GM21360 (cell line): ENCODE results near the gene ZNF594.
"Not testable (repeated sequence)": the region's sequence is repeated elsewhere in the genome, so short reads cannot be mapped to it uniquely, and the experiment has no call there.

Experiments
- ATAC-seq: cut with Tn5 transposase; IDR thresholded peaks from one replicate; pipeline ENCODE4 v1.9.1; 2021; ENCODE audit warnings: mild to moderate bottlenecking, moderate library complexity; ENCODE audit not compliant: unreplicated experiment

The ZNF594 gene

GRCh38 chr17:5191541-5192417, at the start of gene ZNF594:
Gene ZNF594, minus strand, starts transcription at chr17:5191868. Its CDS starts 7,612 bp downstream, at chr17:5184256.
- peak; percentile 91 for ATAC-seq

DNA sequence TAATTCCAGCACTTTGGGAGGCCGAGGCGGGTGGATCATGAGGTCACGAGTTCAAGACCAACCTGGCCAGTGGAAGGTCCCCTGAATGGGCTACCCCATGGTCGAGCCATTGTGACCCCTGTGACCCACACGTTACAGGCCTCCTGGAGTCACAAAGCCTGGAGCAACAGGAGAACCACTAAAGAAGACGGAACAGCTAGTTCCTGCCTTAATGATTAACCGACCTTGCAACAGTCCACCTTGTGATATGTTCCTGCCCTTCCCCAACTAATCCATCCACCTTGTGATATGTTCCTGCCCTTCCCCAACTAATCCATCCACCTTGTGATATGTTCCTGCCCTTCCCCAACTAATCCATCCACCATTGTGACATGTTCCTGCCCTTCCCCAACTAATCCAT, 48.1 kb upstream of the ZNF594 start:
- ATAC-seq = not testable (repeated sequence)

DNA sequence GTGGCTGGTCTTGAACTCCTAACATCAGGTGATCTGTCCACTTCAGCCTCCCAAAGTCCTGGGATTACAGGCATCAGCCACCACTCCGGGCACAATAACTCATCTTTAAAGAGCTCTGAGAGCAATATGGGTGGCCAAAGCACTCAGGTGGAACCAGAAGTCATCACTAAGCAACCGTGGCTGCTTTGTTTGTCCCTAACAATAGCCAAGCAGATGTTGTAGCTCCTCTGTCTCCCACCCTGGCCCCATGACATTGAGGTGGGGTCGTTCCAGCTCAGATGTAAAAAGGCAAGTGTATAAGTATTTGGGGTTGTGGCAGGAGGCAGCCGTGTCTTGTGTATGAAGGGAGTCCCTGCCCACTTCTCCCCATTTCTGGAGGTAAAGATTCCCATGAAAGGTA, 46.7 kb upstream of the ZNF594 start:
- no peak for ATAC-seq

GRCh38 chr17:5237541-5238016, 45.9 kb upstream of the ZNF594 start:
- no peak for ATAC-seq

GRCh38 chr17:5236938-5237540, 45.4 kb upstream of the ZNF594 start:
- no peak for ATAC-seq

GRCh38 chr17:5234645-5235576, 43.2 kb upstream of the ZNF594 start, which contains the start of gene SCIMP:
Gene SCIMP, minus strand, starts transcription at chr17:5234860. Its CDS starts 105 bp downstream, at chr17:5234755.
- peak; percentile 46 for ATAC-seq

GRCh38 chr17:5233492-5233891, 41.8 kb upstream of the ZNF594 start:
- not testable (repeated sequence) for ATAC-seq

DNA sequence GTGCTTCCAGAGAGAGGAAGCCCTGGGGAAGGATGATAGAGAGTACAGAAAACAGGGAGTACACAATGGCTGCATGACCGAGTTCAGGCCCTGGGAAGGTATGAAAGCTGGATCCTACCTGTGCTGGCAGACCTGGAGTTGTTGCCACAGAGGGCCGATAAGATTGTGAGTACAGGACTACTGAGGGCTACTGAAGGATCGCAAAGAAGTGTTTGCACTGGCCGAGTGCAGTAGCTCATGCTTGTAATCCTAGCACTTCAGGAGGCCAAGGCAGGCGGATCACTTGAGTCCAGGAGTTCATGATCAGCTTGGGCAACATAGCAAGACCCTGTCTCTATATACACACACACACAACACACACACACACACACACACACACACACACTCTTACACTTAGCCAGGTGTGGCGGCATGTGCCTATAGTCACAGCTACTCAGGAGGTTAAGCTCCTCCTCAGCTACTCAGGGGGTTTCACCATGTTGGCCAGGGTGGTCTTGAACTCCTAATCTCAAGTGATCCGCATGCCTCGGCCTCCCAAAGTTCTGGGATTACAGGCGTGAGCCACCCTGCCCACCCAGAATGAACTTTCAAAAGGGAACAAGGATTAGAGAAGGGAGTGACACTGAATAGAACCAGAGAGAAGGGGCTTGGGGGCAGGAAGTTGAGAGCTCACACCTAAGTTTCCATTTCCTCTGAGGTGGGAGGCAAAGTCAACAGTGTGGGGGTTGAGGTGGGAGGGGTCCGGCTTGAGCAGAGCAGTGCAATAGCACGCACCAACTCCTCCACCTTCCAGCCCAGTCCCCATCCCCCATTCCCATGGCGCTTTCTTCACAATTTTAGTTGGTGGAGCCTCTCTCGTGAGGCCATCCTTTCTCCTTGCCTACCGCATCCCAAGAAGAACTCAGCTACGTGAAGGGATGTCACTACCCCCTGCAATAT, 35.5 kb upstream of the ZNF594 start:
- no peak for ATAC-seq

GRCh38 chr17:5225668-5226457, 34.2 kb upstream of the ZNF594 start:
- no peak for ATAC-seq

DNA sequence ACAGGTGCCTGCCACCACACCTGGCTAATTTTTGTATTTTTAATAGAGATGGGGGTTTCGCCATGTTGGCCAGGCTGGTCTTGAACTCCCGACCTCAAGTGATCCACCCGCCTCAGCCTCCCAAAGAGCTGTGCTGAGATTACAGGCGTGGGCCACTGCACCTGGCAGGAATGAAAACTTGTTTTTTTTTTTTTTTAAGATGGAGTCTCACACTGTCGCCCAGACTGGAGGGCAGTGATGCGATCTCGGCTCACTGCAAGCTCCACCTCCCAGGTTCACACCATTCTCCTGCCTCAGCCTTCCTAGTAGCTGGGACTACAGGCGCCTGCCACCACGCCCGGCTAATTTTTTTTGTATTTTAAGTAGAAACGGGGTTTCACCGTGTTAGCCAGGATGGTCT, 30.2 kb upstream of the ZNF594 start:
- not testable (repeated sequence) for ATAC-seq

GRCh38 chr17:5220074-5220473, 28.4 kb upstream of the ZNF594 start:
- no peak for ATAC-seq

- ATAC-seq = no peak
These were observed 27.9 kb upstream of the ZNF594 start for GRCh38 chr17:5219536-5219935.

- ATAC-seq = not testable (repeated sequence)
These were observed 25.9 kb upstream of the ZNF594 start for GRCh38 chr17:5217562-5217961.

DNA sequence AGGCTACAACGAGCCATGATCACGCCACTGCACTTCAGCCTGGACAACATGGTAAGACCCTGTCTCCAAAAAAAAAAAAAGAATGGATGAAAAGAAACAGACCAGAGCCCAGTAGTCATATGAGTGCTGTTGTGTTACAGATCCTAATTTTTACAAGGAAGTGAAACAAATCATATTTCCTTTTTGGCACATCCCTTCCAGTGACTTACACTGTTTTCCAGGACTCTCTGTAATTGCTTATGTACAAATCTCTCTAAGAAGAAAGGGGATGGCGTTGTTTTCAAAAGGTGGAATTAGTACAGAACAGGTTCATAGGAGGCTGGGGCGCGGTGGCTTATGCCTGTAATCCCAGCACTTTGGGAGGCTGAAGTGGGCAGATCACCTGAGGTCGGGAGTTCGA, 19.8 kb upstream of the ZNF594 start:
- ATAC-seq = no peak

DNA sequence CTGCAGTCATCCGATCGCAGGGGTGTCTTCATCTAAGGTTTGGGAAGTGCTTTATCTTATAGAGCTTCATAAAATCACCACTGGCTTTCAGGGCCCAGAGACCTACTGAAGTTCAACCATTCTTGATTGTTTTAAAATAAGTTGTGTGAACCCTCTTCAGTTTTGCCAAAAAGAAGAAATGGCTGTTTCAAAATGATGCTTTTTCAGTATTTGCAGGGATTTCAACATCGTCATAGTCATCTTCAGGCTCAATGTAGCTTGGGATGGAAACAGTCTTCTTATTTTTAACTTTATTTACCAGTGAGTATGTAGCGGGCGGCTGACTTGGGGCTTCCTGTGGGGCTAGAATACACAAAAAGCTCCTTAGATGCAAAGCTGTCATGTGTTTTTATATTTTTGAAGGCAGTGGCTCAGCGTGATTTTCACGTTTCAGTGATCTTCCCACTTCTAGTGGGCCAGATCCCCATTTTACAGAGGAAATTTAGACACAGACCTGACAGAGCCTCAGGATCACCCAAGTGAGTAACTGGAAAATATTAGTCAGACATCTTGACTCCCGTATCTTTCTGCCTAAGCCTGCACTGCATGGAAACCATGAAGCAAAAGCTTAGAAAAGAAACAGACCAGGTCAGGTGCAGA, 19.1 kb upstream of the ZNF594 start:
- ATAC-seq = no peak

DNA sequence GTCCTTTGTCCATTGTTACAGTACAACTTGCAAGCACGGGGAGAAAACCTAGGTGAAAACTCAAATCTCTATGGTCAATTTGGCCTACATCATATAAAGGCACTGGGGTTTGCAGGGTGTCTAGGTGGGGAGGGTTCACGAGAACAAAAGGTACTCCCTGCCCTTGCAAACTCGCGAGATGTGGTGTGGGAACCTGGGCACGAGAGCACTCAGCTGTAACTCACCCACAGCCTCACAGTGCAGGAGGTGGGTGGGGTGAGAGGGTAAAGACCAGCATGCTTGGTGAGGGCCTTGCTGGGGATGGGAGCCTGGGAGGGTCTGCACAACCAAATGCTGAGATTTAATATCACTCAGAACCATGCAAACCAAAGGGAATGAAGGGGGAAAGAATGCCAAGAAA, 18.4 kb upstream of the ZNF594 start:
- no peak for ATAC-seq

DNA sequence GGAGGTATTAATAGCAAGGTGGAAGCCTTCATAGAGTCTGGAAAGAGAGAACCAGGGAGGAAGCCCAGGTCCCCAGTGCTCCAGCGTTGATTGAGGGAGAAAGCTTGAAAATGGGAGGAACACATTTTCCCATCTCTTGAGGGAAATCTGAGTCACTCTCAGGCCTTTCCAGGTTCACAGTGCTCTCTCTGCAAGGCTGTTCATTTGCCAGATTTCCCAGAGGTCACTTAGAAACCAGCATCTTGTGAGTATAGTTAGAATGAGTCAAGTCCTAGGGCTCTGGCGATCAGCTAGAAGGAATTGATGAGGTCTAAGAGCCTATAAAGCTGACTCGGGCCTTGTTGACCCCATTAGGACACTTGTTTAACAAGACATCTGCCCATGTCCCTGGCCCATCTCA, 17.7 kb upstream of the ZNF594 start:
- ATAC-seq = no peak

- no peak for ATAC-seq
These were observed 12.2 kb upstream of the ZNF594 start for GRCh38 chr17:5203908-5204294.
